Parietal lobe (tissue), 2 donors: ENCODE data around the gene WFIKKN2. TPM values are rescaled to one million over a fixed set of nuclear protein-coding genes. Genes with fewer than 3 reads are reported as not detected.

ENCODE experiments used
- small RNA-seq: library from RNA; depleted of rRNA; stranded (forward); fragments of <200 nt; gene quantifications from one replicate; pipeline ENCODE3, GENCODE V24; 2014; ENCODE audit warnings: low replicate concordance
- total RNA-seq: library from RNA; depleted of rRNA; stranded (reverse); fragments of >200 nt; gene quantifications from one replicate; pipeline ENCODE4 v1.2.3, GENCODE V29; 2014

Gene WFIKKN2, protein sequence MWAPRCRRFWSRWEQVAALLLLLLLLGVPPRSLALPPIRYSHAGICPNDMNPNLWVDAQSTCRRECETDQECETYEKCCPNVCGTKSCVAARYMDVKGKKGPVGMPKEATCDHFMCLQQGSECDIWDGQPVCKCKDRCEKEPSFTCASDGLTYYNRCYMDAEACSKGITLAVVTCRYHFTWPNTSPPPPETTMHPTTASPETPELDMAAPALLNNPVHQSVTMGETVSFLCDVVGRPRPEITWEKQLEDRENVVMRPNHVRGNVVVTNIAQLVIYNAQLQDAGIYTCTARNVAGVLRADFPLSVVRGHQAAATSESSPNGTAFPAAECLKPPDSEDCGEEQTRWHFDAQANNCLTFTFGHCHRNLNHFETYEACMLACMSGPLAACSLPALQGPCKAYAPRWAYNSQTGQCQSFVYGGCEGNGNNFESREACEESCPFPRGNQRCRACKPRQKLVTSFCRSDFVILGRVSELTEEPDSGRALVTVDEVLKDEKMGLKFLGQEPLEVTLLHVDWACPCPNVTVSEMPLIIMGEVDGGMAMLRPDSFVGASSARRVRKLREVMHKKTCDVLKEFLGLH
- 1.3 TPM for total RNA-seq

DNA sequence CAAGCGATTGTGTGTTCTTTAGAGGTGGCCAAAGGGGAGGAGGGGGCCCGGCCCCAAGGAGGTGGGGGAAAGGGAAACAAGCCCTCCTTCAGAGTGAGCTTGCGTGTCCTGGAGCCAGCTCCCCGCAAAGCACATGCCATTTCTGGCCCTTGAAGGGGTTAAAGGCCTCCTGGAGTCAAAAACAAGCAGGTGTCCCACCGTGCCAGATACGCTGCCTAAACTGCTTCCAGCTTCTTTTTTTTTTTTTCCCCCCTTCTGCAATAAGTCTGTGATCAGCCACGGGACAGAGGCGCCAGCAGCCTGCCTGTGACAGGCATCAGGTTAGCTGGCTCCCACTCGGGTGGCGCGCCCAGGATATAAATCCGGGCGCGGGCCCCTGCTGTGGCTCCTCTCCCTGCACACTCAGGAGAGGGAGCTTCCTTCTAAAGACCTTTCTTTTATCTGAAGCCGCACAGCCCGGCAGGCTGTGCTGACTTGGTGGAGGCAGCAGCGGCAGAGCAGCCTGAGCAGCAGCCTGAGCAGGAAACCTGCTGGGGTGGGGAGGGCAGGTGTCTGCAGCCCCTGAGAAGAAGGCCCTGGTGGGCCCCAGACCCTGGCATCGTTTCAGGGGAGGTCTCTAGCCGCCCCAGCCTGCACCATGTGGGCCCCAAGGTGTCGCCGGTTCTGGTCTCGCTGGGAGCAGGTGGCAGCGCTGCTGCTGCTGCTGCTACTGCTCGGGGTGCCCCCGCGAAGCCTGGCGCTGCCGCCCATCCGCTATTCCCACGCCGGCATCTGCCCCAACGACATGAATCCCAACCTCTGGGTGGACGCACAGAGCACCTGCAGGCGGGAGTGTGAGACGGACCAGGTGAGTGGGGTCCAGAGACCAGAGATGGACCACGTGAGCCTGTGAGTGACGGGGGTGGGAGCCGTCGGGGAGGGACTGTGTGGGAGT is at the start of gene WFIKKN2:
Gene WFIKKN2, plus strand, starts transcription at position 286 of the 934 bp plus-strand sequence. Its CDS starts 352 bp downstream, at position 638.

DNA sequence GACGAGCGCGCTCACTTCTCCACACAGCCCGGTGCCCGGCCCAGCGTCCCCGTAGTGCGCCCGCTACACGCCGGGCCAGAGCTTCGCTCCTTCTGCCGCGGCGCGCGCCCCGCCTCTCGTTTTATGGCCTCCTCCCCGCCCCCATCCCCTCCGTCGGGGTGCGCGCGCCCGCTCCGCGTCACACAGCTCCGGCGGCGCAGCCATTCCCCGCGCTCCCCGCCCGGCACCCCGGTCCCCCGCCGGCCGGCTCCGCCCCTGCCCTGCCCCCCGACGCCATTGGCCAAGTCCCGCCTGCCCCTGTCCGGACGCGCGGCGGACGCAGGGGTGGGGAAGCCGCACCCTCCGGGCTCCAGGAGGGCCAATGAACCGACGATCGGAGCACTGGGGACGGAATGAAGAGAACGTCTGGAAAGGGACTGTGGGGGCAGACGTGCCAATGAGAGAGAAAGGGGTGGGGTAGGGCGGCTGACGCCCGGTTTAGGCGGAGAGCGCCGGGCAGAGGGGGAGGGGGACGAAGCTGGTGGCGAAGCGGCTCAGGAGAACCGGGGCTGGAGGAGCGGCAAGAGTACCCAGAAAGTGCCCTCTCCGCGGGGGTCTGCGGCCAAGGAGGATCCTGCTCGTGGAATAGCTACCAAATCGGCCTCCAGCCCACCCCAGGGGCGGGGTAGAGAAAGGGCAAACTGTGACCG is 31.0 kb downstream of the WFIKKN2 start, which contains the start of gene TOB1:
Gene TOB1, minus strand, starts transcription at position 94 of the 689 bp plus-strand sequence. CDS start 2,337 bp downstream, outside the sequence.

Small RNA genes within 50 kb of the gene (small RNA-seq; reads per million reads assigned to genes)
- not detected for gene AC005921.1

Other genes with a start within 250 kb of the WFIKKN2 start
- 1.3 TPM for gene ABCC3, start 200.7 kb upstream of the WFIKKN2 start, total RNA-seq
- gene ANKRD40, start 127.7 kb upstream of the WFIKKN2 start, total RNA-seq: 30.4 TPM
- 248 TPM for gene LUC7L3, start 116.0 kb upstream of the WFIKKN2 start, total RNA-seq
- gene ANKRD40CL, start 68.1 kb upstream of the WFIKKN2 start, total RNA-seq: not detected
- gene TOB1, start 30.8 kb downstream of the WFIKKN2 start, total RNA-seq: 11.3 TPM